Measurements from ENCODE around the gene TTLL1. TPM values are rescaled to one million over a fixed set of nuclear protein-coding genes. Genes with fewer than 3 reads are reported as not detected.

Gene TTLL1
- total and polyA plus RNA-seq, 2 donors (not counting 3 experiments of a cell fraction or from before 2014, with no cell fraction given) = 9.0 to 17.0 TPM

GRCh38 chr22:43015677-43016042 is 73.5 kb downstream of the TTLL1 start:
- Histone ChIP-seq H3K36me3 (ENCODE audit: control insufficient read depth in 2 of 2, extremely low read depth in 1 of 2, insufficient read depth in 2 of 2, low read length in 2 of 2) (no peaks in the 10 kb centered on the region), H3K4me1 (ENCODE audit: control insufficient read depth, extremely low read depth, insufficient read depth, low read length) (peaks cover 17% of the 10 kb centered on the region), H3K79me2 (ENCODE audit: control insufficient read depth, insufficient read depth, low read length) (peaks cover 34% of the 10 kb centered on the region), H3K9me3 (replicated peaks; ENCODE audit: control insufficient read depth, insufficient read depth, low read length) (no peaks in the 10 kb centered on the region), H3K27me3 (ENCODE audit: control insufficient read depth in 2 of 2, insufficient read depth in 2 of 2, low read length in 2 of 2) (peaks cover 0 to 1% of the 10 kb centered on the region in 2 experiments), H3K9ac (replicated peaks; ENCODE audit: extremely low read depth, insufficient read depth, low read length) (peak overlapping the region; percentile 54), H3K4me3 (replicated peaks in 1 of 3; ENCODE audit: insufficient read depth in 1 of 3, low read depth in 1 of 3, low read length in 3 of 3) (peak overlapping the region; percentile 44 to 61 (median 55)), H2AFZ (ENCODE audit: low read depth, low read length) (peak overlapping the region; percentile 92), H3K9me1 (replicated peaks; ENCODE audit: control insufficient read depth, extremely low read depth, insufficient read depth, low read length) (no peaks in the 10 kb centered on the region), H3K27ac (ENCODE audit: insufficient read depth, low read depth, low read length) (no peak overlapping the region), H3K4me2 (ENCODE audit: insufficient read depth, low read length) (peak overlapping the region; percentile 93), H4K20me1 (replicated peaks; ENCODE audit: control insufficient read depth, extremely low read depth, insufficient read depth, low read length) (no peaks in the 10 kb centered on the region)
- ChIA-PET POLR2A (interaction anchor here (0.6 to 2.6 kb wide), 11 partner anchors 12 to 391 kb away, joined by 3 to 14 read pairs (median 5); partner anchors contain the start of gene ARFGAP3), CTCF (interaction anchor here (1.2 to 4.0 kb wide), 9 partner anchors 7 to 148 kb away, joined by 3 to 24 read pairs (median 6); no protein-coding TSS in a partner anchor)
- intact Hi-C loops (cut with micrococcal nuclease) = loop anchor here (2.0 to 5.0 kb wide), 4 partner anchors 37 to 93 kb away; partner anchors contain the start of gene TTLL1
- TSS peak; percentile 88 for BruUV-seq (replicated peaks)
- TF ChIP-seq EZH2 (IDR thresholded peaks at IDR 0.05; ENCODE audit: borderline replicate concordance, low read depth, low read length, severe bottlenecking) = no peak
- DNase-seq (ENCODE audit: low read depth, low spot score) = no peak
- no peak for FAIRE-seq
- dilution Hi-C loops (cut with MboI; ENCODE audit: extremely low pct_ligation_motif_present, low sequenced_read_pairs) = no loop called here

- H3K9ac ChIP-seq (replicated peaks; ENCODE audit: extremely low read depth, insufficient read depth, low read length) = peak within 1 kb of the TSS; percentile 66
- H3K27me3 ChIP-seq (ENCODE audit: control insufficient read depth in 2 of 2, insufficient read depth in 2 of 2, low read length in 2 of 2) = peaks cover 0 to 1% of the 10 kb centered on the region in 2 experiments
- POLR2A ChIA-PET = interaction anchor here (0.6 to 2.6 kb wide), 17 partner anchors 11 to 390 kb away, joined by 3 to 14 read pairs (median 5); partner anchors contain the start of gene ARFGAP3
- H2AFZ ChIP-seq (ENCODE audit: low read depth, low read length) = peak within 1 kb of the TSS; percentile 92
- CTCF ChIA-PET = interaction anchor here (1.2 to 4.0 kb wide), 10 partner anchors 8 to 147 kb away, joined by 3 to 24 read pairs (median 6); no protein-coding TSS in a partner anchor
- H3K27ac ChIP-seq (ENCODE audit: insufficient read depth, low read depth, low read length) = peak within 1 kb of the TSS; percentile 40
- intact Hi-C loops (cut with micrococcal nuclease) = loop anchor here (2.0 to 5.0 kb wide), 5 partner anchors 36 to 93 kb away; partner anchors contain the start of gene TTLL1
- dilution Hi-C loops (cut with MboI; ENCODE audit: extremely low pct_ligation_motif_present, low sequenced_read_pairs) = no loop called here
- H3K9me1 ChIP-seq (replicated peaks; ENCODE audit: control insufficient read depth, extremely low read depth, insufficient read depth, low read length) = no peaks in the 10 kb centered on the region
- H3K9me3 ChIP-seq (replicated peaks; ENCODE audit: control insufficient read depth, insufficient read depth, low read length) = no peaks in the 10 kb centered on the region
- no peaks in the 10 kb centered on the region for H3K36me3 ChIP-seq (ENCODE audit: control insufficient read depth in 2 of 2, extremely low read depth in 1 of 2, insufficient read depth in 2 of 2, low read length in 2 of 2)
- DNase-seq (ENCODE audit: low read depth, low spot score) (peak; percentile 98), FAIRE-seq (peak; percentile 98)
- peaks cover 17% of the 10 kb centered on the region for H3K4me1 ChIP-seq (ENCODE audit: control insufficient read depth, extremely low read depth, insufficient read depth, low read length)
- H4K20me1 ChIP-seq (replicated peaks; ENCODE audit: control insufficient read depth, extremely low read depth, insufficient read depth, low read length) = no peaks in the 10 kb centered on the region
- peak within 1 kb of the TSS; percentile 72 to 96 (median 81) for H3K4me3 ChIP-seq (replicated peaks in 1 of 3; ENCODE audit: insufficient read depth in 1 of 3, low read depth in 1 of 3, low read length in 3 of 3)
- H3K4me2 ChIP-seq (ENCODE audit: insufficient read depth, low read length) = peak within 1 kb of the TSS; percentile 93
- peaks cover 38% of the 10 kb centered on the region for H3K79me2 ChIP-seq (ENCODE audit: control insufficient read depth, insufficient read depth, low read length)
- TF ChIP-seq POLR2A (IDR thresholded peaks at IDR 0.05; ENCODE audit: low read depth, low read length) = peak; percentile 81
- TF ChIP-seq FOS (IDR thresholded peaks at IDR 0.05; ENCODE audit: borderline replicate concordance, insufficient read depth, low read length) = no peak
- no peak for TF ChIP-seq EZH2 (IDR thresholded peaks at IDR 0.05; ENCODE audit: borderline replicate concordance, low read depth, low read length, severe bottlenecking)
- peak; percentile 55 for TF ChIP-seq POLR2AphosphoS5 (IDR thresholded peaks at IDR 0.05; ENCODE audit: insufficient read depth, low read depth, low read length)
- no TSS peak for BruUV-seq (replicated peaks)
Measured at GRCh38 chr22:43014869-43015676, 74.1 kb downstream of the TTLL1 start, which contains the start of gene PACSIN2. TSS of gene PACSIN2 (minus strand) at chr22:43015149. CDS start at chr22:42912080, 103,069 bp downstream.
